K562 (cell line): ENCODE results near the gene MRPL52. TPM values are rescaled to one million over a fixed set of nuclear protein-coding genes. Genes with fewer than 3 reads are reported as not detected.
A peak's percentile ranks its signal among the peaks of the same experiment; 100 is the strongest.

ENCODE experiments used
- ARID1B ChIP-seq: fragments of 450-650 bp; IDR thresholded peaks from 2 replicates; pipeline ENCODE4 v1.6.1; 2016; ENCODE audit warnings: antibody characterized with exemption, mild to moderate bottlenecking, inconsistent platforms
- CHD2 ChIP-seq: IDR thresholded peaks from 2 replicates; pipeline ENCODE4 v1.6.1; 2011; ENCODE audit warnings: low read depth, low read length
- CREM ChIP-seq: IDR thresholded peaks from 2 replicates; pipeline ENCODE4 v1.6.1; 2014; ENCODE audit warnings: antibody characterized with exemption, low read depth
- FOXM1 ChIP-seq, 2 experiments: fragments of 450-650 bp in 1 of 2; sonication (generic) in 1 of 2; formaldehyde crosslinking in 1 of 2; IDR thresholded peaks; 2 replicates each; pipeline versions ENCODE4 v1.6.1 to v1.9.0; 2017 to 2022; ENCODE audit warnings: low read depth in 2 of 2, mild to moderate bottlenecking in 2 of 2, missing genetic modification reagents in 1 of 2, moderate library complexity in 1 of 2
- HMG20A ChIP-seq: fragments of 450-650 bp; formaldehyde crosslinking; conservative IDR thresholded peaks from 2 replicates; pipeline ENCODE4 v1.4.0; 2020; ENCODE audit warnings: mild to moderate bottlenecking, mixed read lengths
- KLF1 ChIP-seq: fragments of 450-650 bp; IDR thresholded peaks from 2 replicates; pipeline ENCODE4 v1.6.1; 2016; ENCODE audit warnings: missing genetic modification characterization, missing compliant biosample characterization
- MAFG ChIP-seq: fragments of 450-650 bp; conservative IDR thresholded peaks from 2 replicates; pipeline ENCODE4 v1.6.1; 2016; ENCODE audit warnings: missing genetic modification characterization, missing compliant biosample characterization
- MAFK ChIP-seq: IDR thresholded peaks from 2 replicates; pipeline ENCODE4 v1.6.1; 2011; ENCODE audit warnings: low read length, improper control_type of control experiment
- MCM5 ChIP-seq: fragments of 450-650 bp; IDR thresholded peaks from 2 replicates; pipeline ENCODE4 v1.6.1; 2016; ENCODE audit warnings: low read depth
- NCOA6 ChIP-seq: fragments of 450-650 bp; IDR thresholded peaks from 2 replicates; pipeline ENCODE4 v1.6.1; 2017; ENCODE audit warnings: mild to moderate bottlenecking
- NFIX ChIP-seq: fragments of 250-450 bp; sonication (Bioruptor Pico); IDR thresholded peaks from 2 replicates; pipeline ENCODE4 v1.4.0; 2020; ENCODE audit warnings: low read depth, mild to moderate bottlenecking, moderate library complexity
- SIX5 ChIP-seq, 2 experiments: IDR thresholded peaks; 2 replicates each; pipeline ENCODE4 v1.6.1; 2011; ENCODE audit warnings: low read length in 2 of 2, borderline replicate concordance in 1 of 2, low read depth in 1 of 2, mild to moderate bottlenecking in 1 of 2, moderate library complexity in 1 of 2; ENCODE audit not compliant: insufficient read depth in 1 of 2
- SLC30A9 ChIP-seq: fragments of 250-450 bp; sonication (Bioruptor Pico); IDR thresholded peaks from 2 replicates; pipeline ENCODE4 v1.8.0; 2022; ENCODE audit warnings: mild to moderate bottlenecking, moderate library complexity
- SMARCA4 ChIP-seq: fragments of 450-650 bp; IDR thresholded peaks from 2 replicates; pipeline ENCODE4 v1.6.1; 2016
- SMARCE1 ChIP-seq: fragments of 450-650 bp; IDR thresholded peaks from 2 replicates; pipeline ENCODE4 v1.7.1; 2016; ENCODE audit warnings: mild to moderate bottlenecking
- SRSF1 ChIP-seq: fragments of 200-400 bp; formaldehyde crosslinking; IDR thresholded peaks from 2 replicates; pipeline ENCODE4 v1.6.1; 2017; ENCODE audit warnings: mild to moderate bottlenecking, low read depth, low read length, moderate library complexity
- TOE1 ChIP-seq, 2 experiments: fragments of 450-650 bp in 1 of 2; sonication (generic) in 1 of 2; formaldehyde crosslinking in 1 of 2; IDR thresholded peaks; 2 replicates each; pipeline versions ENCODE4 v1.7.1 to v1.8.0; 2016 to 2022; ENCODE audit warnings: borderline replicate concordance in 2 of 2, mild to moderate bottlenecking in 2 of 2, antibody characterized with exemption in 1 of 2, inconsistent platforms in 1 of 2, low read depth in 1 of 2, missing genetic modification reagents in 1 of 2, moderate library complexity in 1 of 2
- polyA plus RNA-seq, 8 experiments: library from polyadenylated mRNA; depleted of rRNA in 4 of 8; stranded (reverse) in 5 of 8; unstranded in 3 of 8; fragments of >200 nt; fragmentation: Nextera tagmentation in 2 of 8; fragmentation: Illumina TruSeq in 1 of 8; extraction: Ambion mirVana in 2 of 8; extraction: Trizol in 1 of 8; gene quantifications; 2 replicates each; pipeline versions ENCODE4 v1.2.1 to v1.2.3, GENCODE V29; 2011 to 2014; ENCODE audit warnings: inconsistent platforms in 1 of 8, missing spikeins in 1 of 8
- total RNA-seq, 7 experiments: library from RNA; depleted of rRNA in 6 of 7; stranded (reverse); fragments of >200 nt in 6 of 7; fragmentation: Illumina TruSeq in 2 of 7; extraction: Trizol in 2 of 7; gene quantifications; 2 replicates each; pipeline versions ENCODE4 v1.2.1 to v1.2.3, GENCODE V29; 2011 to 2021; ENCODE audit warnings: low replicate concordance in 1 of 7
- TF ChIP-seq, protein P1 (sequence below): fragments of 450-650 bp; conservative IDR thresholded peaks from 2 replicates; pipeline ENCODE4 v1.6.1; 2016; ENCODE audit warnings: missing genetic modification characterization, low read depth, mild to moderate bottlenecking, missing compliant biosample characterization, moderate library complexity
- TF ChIP-seq, protein P2 (sequence below): fragments of 450-650 bp; IDR thresholded peaks from 2 replicates; pipeline ENCODE4 v1.6.1; 2017; ENCODE audit warnings: antibody characterized with exemption, mild to moderate bottlenecking
- TF ChIP-seq, protein P3 (sequence below): sonication (generic); formaldehyde crosslinking; IDR thresholded peaks from 2 replicates; pipeline ENCODE4 v1.8.0; 2023; ENCODE audit warnings: mild to moderate bottlenecking, missing genetic modification reagents

Gene MRPL52
- total and polyA plus RNA-seq, 9 of the 15 experiments (the other 6 are each of a cell fraction or from before 2014, with no cell fraction given) = 56.5 to 213 (median 168) TPM

DNA sequence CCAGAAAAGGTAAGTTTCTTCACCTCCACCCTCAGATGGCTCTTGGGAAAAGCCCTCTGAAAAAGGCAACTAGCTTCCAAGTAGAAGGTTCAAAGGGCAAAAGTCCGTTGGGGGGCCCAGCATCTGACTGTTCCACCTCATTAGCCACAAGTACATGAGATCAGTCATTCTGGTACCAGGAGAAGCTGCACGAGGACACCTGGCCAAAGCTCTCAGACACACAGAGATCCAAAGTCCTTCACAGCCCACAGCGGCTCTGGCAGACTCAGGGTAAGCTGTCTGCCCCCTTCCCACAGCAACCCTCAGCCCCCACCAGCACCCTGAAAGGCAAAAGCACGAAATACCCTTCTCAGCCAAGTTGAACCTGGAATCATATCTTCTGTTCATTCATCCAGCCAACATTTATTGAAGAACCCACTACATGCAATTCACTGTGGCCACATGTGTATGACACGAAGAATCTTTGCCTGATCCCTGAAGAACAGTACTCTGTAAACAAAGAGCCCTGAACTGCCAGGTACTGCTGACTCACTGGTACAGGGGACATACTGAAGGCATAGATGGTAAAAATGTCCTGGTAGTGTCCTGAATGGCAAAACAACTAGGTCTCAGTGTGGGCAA, 33.5 kb upstream of the MRPL52 start (continued):
- peak; percentile 35; the same call in 1 of the 2 replicates for TF ChIP-seq MAFK
- TF ChIP-seq, protein P1, sequence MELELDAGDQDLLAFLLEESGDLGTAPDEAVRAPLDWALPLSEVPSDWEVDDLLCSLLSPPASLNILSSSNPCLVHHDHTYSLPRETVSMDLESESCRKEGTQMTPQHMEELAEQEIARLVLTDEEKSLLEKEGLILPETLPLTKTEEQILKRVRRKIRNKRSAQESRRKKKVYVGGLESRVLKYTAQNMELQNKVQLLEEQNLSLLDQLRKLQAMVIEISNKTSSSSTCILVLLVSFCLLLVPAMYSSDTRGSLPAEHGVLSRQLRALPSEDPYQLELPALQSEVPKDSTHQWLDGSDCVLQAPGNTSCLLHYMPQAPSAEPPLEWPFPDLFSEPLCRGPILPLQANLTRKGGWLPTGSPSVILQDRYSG (tag) = no peak
- TF ChIP-seq SMARCA4 = peak; percentile 48; the same call in 1 of the 2 replicates
- TF ChIP-seq NFIX (CRISPR knock-in tag) = no peak
- TF ChIP-seq, protein P2, sequence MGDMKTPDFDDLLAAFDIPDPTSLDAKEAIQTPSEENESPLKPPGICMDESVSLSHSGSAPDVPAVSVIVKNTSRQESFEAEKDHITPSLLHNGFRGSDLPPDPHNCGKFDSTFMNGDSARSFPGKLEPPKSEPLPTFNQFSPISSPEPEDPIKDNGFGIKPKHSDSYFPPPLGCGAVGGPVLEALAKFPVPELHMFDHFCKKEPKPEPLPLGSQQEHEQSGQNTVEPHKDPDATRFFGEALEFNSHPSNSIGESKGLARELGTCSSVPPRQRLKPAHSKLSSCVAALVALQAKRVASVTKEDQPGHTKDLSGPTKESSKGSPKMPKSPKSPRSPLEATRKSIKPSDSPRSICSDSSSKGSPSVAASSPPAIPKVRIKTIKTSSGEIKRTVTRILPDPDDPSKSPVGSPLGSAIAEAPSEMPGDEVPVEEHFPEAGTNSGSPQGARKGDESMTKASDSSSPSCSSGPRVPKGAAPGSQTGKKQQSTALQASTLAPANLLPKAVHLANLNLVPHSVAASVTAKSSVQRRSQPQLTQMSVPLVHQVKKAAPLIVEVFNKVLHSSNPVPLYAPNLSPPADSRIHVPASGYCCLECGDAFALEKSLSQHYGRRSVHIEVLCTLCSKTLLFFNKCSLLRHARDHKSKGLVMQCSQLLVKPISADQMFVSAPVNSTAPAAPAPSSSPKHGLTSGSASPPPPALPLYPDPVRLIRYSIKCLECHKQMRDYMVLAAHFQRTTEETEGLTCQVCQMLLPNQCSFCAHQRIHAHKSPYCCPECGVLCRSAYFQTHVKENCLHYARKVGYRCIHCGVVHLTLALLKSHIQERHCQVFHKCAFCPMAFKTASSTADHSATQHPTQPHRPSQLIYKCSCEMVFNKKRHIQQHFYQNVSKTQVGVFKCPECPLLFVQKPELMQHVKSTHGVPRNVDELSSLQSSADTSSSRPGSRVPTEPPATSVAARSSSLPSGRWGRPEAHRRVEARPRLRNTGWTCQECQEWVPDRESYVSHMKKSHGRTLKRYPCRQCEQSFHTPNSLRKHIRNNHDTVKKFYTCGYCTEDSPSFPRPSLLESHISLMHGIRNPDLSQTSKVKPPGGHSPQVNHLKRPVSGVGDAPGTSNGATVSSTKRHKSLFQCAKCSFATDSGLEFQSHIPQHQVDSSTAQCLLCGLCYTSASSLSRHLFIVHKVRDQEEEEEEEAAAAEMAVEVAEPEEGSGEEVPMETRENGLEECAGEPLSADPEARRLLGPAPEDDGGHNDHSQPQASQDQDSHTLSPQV = peak; percentile 60
- no peak for TF ChIP-seq MCM5
- peak; percentile 55 for TF ChIP-seq ARID1B
- TF ChIP-seq FOXM1 (IDR thresholded peaks at IDR 0.05; ENCODE audit: low read depth) = no peak
- no peak for TF ChIP-seq FOXM1 (CRISPR knock-in tag; IDR thresholded peaks at IDR 0.05; ENCODE audit: low read depth)
- TF ChIP-seq NCOA6 = no peak
- no peak for TF ChIP-seq KLF1 (tag)
- TF ChIP-seq, protein P3, sequence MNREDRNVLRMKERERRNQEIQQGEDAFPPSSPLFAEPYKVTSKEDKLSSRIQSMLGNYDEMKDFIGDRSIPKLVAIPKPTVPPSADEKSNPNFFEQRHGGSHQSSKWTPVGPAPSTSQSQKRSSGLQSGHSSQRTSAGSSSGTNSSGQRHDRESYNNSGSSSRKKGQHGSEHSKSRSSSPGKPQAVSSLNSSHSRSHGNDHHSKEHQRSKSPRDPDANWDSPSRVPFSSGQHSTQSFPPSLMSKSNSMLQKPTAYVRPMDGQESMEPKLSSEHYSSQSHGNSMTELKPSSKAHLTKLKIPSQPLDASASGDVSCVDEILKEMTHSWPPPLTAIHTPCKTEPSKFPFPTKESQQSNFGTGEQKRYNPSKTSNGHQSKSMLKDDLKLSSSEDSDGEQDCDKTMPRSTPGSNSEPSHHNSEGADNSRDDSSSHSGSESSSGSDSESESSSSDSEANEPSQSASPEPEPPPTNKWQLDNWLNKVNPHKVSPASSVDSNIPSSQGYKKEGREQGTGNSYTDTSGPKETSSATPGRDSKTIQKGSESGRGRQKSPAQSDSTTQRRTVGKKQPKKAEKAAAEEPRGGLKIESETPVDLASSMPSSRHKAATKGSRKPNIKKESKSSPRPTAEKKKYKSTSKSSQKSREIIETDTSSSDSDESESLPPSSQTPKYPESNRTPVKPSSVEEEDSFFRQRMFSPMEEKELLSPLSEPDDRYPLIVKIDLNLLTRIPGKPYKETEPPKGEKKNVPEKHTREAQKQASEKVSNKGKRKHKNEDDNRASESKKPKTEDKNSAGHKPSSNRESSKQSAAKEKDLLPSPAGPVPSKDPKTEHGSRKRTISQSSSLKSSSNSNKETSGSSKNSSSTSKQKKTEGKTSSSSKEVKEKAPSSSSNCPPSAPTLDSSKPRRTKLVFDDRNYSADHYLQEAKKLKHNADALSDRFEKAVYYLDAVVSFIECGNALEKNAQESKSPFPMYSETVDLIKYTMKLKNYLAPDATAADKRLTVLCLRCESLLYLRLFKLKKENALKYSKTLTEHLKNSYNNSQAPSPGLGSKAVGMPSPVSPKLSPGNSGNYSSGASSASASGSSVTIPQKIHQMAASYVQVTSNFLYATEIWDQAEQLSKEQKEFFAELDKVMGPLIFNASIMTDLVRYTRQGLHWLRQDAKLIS (CRISPR knock-in tag) = no peak
- TF ChIP-seq MAFG (tag) = peak; percentile 72
- TF ChIP-seq SMARCE1 = peak; percentile 28; the same call in 1 of the 2 replicates
- no peak for TF ChIP-seq SRSF1
- TF ChIP-seq HMG20A (CRISPR knock-in tag) = no peak
- TF ChIP-seq CREM = no peak
- TF ChIP-seq TOE1 (IDR thresholded peaks at IDR 0.05; ENCODE audit: borderline replicate concordance) = no peak
- no peak for TF ChIP-seq TOE1 (CRISPR knock-in tag; IDR thresholded peaks at IDR 0.05; ENCODE audit: borderline replicate concordance, low read depth)
- no peak for TF ChIP-seq CHD2
- TF ChIP-seq SIX5 (IDR thresholded peaks at IDR 0.05; ENCODE audit: borderline replicate concordance in 1 of 2, insufficient read depth in 1 of 2, low read depth in 1 of 2, low read length in 2 of 2) = no peak
- TF ChIP-seq SLC30A9 = no peak
